ENCODE measurements around the gene BTBD2.

BTBD2 gene

GRCh38 chr19:1987197-1988187 is 28.0 kb downstream of the BTBD2 start:
- Histone ChIP-seq H3K27me3 (ENCODE audit: control insufficient read depth, insufficient read depth, low read length) (no peaks in the 10 kb centered on the region), H3K36me3 (ENCODE audit: control insufficient read depth, insufficient read depth, low read length) (peaks cover 61% of the 10 kb centered on the region), H3K9me3 (ENCODE audit: control insufficient read depth, insufficient read depth, low read length) (no peaks in the 10 kb centered on the region), H3K4me1 (ENCODE audit: control insufficient read depth, insufficient read depth, low read length) (no peaks in the 10 kb centered on the region), H3K9ac (ENCODE audit: low read depth, low read length) (no peak overlapping the region), H3K4me3 (ENCODE audit: low read depth, low read length) (no peak overlapping the region), H3K27ac (ENCODE audit: low read depth, low read length) (no peak overlapping the region)

- H3K36me3 ChIP-seq (ENCODE audit: control insufficient read depth, insufficient read depth, low read length): peaks cover 67% of the 10 kb centered on the region
- no peak overlapping the region for H3K4me3 ChIP-seq (ENCODE audit: low read depth, low read length)
- no peaks in the 10 kb centered on the region for H3K9me3 ChIP-seq (ENCODE audit: control insufficient read depth, insufficient read depth, low read length)
- H3K27ac ChIP-seq (ENCODE audit: low read depth, low read length): no peak overlapping the region
- H3K4me1 ChIP-seq (ENCODE audit: control insufficient read depth, insufficient read depth, low read length): no peaks in the 10 kb centered on the region
- no peaks in the 10 kb centered on the region for H3K27me3 ChIP-seq (ENCODE audit: control insufficient read depth, insufficient read depth, low read length)
- H3K9ac ChIP-seq (ENCODE audit: low read depth, low read length): no peak overlapping the region
These were observed 29.0 kb downstream of the BTBD2 start for GRCh38 chr19:1986357-1987162.

GRCh38 chr19:1985588-1986356 is 29.7 kb downstream of the BTBD2 start:
- Histone ChIP-seq H3K27ac (ENCODE audit: low read depth, low read length) (no peak overlapping the region), H3K4me1 (ENCODE audit: control insufficient read depth, insufficient read depth, low read length) (no peaks in the 10 kb centered on the region), H3K36me3 (ENCODE audit: control insufficient read depth, insufficient read depth, low read length) (peaks cover 67% of the 10 kb centered on the region), H3K9ac (ENCODE audit: low read depth, low read length) (no peak overlapping the region), H3K9me3 (ENCODE audit: control insufficient read depth, insufficient read depth, low read length) (no peaks in the 10 kb centered on the region), H3K27me3 (ENCODE audit: control insufficient read depth, insufficient read depth, low read length) (no peaks in the 10 kb centered on the region), H3K4me3 (ENCODE audit: low read depth, low read length) (no peak overlapping the region)

- Histone ChIP-seq H3K27me3 (ENCODE audit: control insufficient read depth, insufficient read depth, low read length) (no peaks in the 10 kb centered on the region), H3K9me3 (ENCODE audit: control insufficient read depth, insufficient read depth, low read length) (no peaks in the 10 kb centered on the region), H3K4me3 (ENCODE audit: low read depth, low read length) (no peak overlapping the region), H3K9ac (ENCODE audit: low read depth, low read length) (no peak overlapping the region), H3K36me3 (ENCODE audit: control insufficient read depth, insufficient read depth, low read length) (peaks cover 61% of the 10 kb centered on the region), H3K4me1 (ENCODE audit: control insufficient read depth, insufficient read depth, low read length) (no peaks in the 10 kb centered on the region), H3K27ac (ENCODE audit: low read depth, low read length) (no peak overlapping the region)
These were observed 31.2 kb downstream of the BTBD2 start for GRCh38 chr19:1984357-1984756.

GRCh38 chr19:1981253-1981652 is 34.3 kb downstream of the BTBD2 start:
- H3K27me3 ChIP-seq (ENCODE audit: control insufficient read depth, insufficient read depth, low read length): no peaks in the 10 kb centered on the region
- peaks cover 48% of the 10 kb centered on the region for H3K36me3 ChIP-seq (ENCODE audit: control insufficient read depth, insufficient read depth, low read length)
- H3K9me3 ChIP-seq (ENCODE audit: control insufficient read depth, insufficient read depth, low read length): no peaks in the 10 kb centered on the region
- H3K9ac ChIP-seq (ENCODE audit: low read depth, low read length): no peak overlapping the region
- no peaks in the 10 kb centered on the region for H3K4me1 ChIP-seq (ENCODE audit: control insufficient read depth, insufficient read depth, low read length)
- H3K27ac ChIP-seq (ENCODE audit: low read depth, low read length): no peak overlapping the region
- no peak overlapping the region for H3K4me3 ChIP-seq (ENCODE audit: low read depth, low read length)

- peaks cover 47% of the 10 kb centered on the region for H3K36me3 ChIP-seq (ENCODE audit: control insufficient read depth, insufficient read depth, low read length)
These were observed 34.7 kb downstream of the BTBD2 start for GRCh38 chr19:1980809-1981181.

GRCh38 chr19:1980091-1980808 is 35.3 kb downstream of the BTBD2 start:
- Histone ChIP-seq H3K4me1 (ENCODE audit: control insufficient read depth, insufficient read depth, low read length) (no peaks in the 10 kb centered on the region), H3K9ac (ENCODE audit: low read depth, low read length) (no peak overlapping the region), H3K27me3 (ENCODE audit: control insufficient read depth, insufficient read depth, low read length) (no peaks in the 10 kb centered on the region), H3K27ac (ENCODE audit: low read depth, low read length) (no peak overlapping the region), H3K9me3 (ENCODE audit: control insufficient read depth, insufficient read depth, low read length) (no peaks in the 10 kb centered on the region), H3K4me3 (ENCODE audit: low read depth, low read length) (no peak overlapping the region), H3K36me3 (ENCODE audit: control insufficient read depth, insufficient read depth, low read length) (peaks cover 49% of the 10 kb centered on the region)

More at GRCh38 chr19:1980809-1981181, 34.7 kb downstream of the BTBD2 start:
- H3K4me1 ChIP-seq (ENCODE audit: control insufficient read depth, insufficient read depth, low read length): no peaks in the 10 kb centered on the region
- H3K9ac ChIP-seq (ENCODE audit: low read depth, low read length): no peak overlapping the region
- H3K9me3 ChIP-seq (ENCODE audit: control insufficient read depth, insufficient read depth, low read length): no peaks in the 10 kb centered on the region
- no peak overlapping the region for H3K4me3 ChIP-seq (ENCODE audit: low read depth, low read length)
- no peaks in the 10 kb centered on the region for H3K27me3 ChIP-seq (ENCODE audit: control insufficient read depth, insufficient read depth, low read length)
- no peak overlapping the region for H3K27ac ChIP-seq (ENCODE audit: low read depth, low read length)

GRCh38 chr19:1979642-1980041 is 35.9 kb downstream of the BTBD2 start:
- no peaks in the 10 kb centered on the region for H3K27me3 ChIP-seq (ENCODE audit: control insufficient read depth, insufficient read depth, low read length)
- H3K9ac ChIP-seq (ENCODE audit: low read depth, low read length): no peak overlapping the region
- H3K36me3 ChIP-seq (ENCODE audit: control insufficient read depth, insufficient read depth, low read length): peaks cover 49% of the 10 kb centered on the region

GRCh38 chr19:1979017-1979416 is 36.5 kb downstream of the BTBD2 start:
- Histone ChIP-seq H3K27me3 (ENCODE audit: control insufficient read depth, insufficient read depth, low read length) (no peaks in the 10 kb centered on the region), H3K36me3 (ENCODE audit: control insufficient read depth, insufficient read depth, low read length) (peaks cover 53% of the 10 kb centered on the region), H3K4me3 (ENCODE audit: low read depth, low read length) (no peak overlapping the region), H3K9ac (ENCODE audit: low read depth, low read length) (no peak overlapping the region), H3K4me1 (ENCODE audit: control insufficient read depth, insufficient read depth, low read length) (no peaks in the 10 kb centered on the region), H3K9me3 (ENCODE audit: control insufficient read depth, insufficient read depth, low read length) (no peaks in the 10 kb centered on the region), H3K27ac (ENCODE audit: low read depth, low read length) (no peak overlapping the region)

More at GRCh38 chr19:1979642-1980041, 35.9 kb downstream of the BTBD2 start:
- H3K4me1 ChIP-seq (ENCODE audit: control insufficient read depth, insufficient read depth, low read length): no peaks in the 10 kb centered on the region
- H3K4me3 ChIP-seq (ENCODE audit: low read depth, low read length): no peak overlapping the region
- H3K27ac ChIP-seq (ENCODE audit: low read depth, low read length): no peak overlapping the region
- no peaks in the 10 kb centered on the region for H3K9me3 ChIP-seq (ENCODE audit: control insufficient read depth, insufficient read depth, low read length)

- H3K27ac ChIP-seq (ENCODE audit: low read depth, low read length): no peak overlapping the region
- no peak overlapping the region for H3K9ac ChIP-seq (ENCODE audit: low read depth, low read length)
- H3K4me1 ChIP-seq (ENCODE audit: control insufficient read depth, insufficient read depth, low read length): no peaks in the 10 kb centered on the region
- no peak overlapping the region for H3K4me3 ChIP-seq (ENCODE audit: low read depth, low read length)
- H3K36me3 ChIP-seq (ENCODE audit: control insufficient read depth, insufficient read depth, low read length): peaks cover 54% of the 10 kb centered on the region
- no peaks in the 10 kb centered on the region for H3K9me3 ChIP-seq (ENCODE audit: control insufficient read depth, insufficient read depth, low read length)
- H3K27me3 ChIP-seq (ENCODE audit: control insufficient read depth, insufficient read depth, low read length): no peaks in the 10 kb centered on the region
These were observed 37.1 kb downstream of the BTBD2 start for GRCh38 chr19:1978346-1978894.

All from HUES48 (cell line).